H1 (cell line): ENCODE data around the gene RGL2. TPM values are rescaled to one million over a fixed set of nuclear protein-coding genes. Genes with fewer than 3 reads are reported as not detected.
A peak's percentile ranks its signal among the peaks of the same experiment; 100 is the strongest.

Experiments
- CTCF ChIA-PET: fragments of 300-600 bp; sonication (Branson Sonifier 250); formaldehyde crosslinking; loops from one replicate; lab custom pipeline; 2021; ENCODE audit not compliant: partially characterized antibody; lab: Charles Lee
- POLR2A ChIA-PET: fragments of 300-600 bp; sonication (Branson Sonifier 250); formaldehyde crosslinking; loops from one replicate; lab custom pipeline; 2021; ENCODE audit warnings: inconsistent platforms; ENCODE audit not compliant: partially characterized antibody; lab: Charles Lee
- DNase-seq, 2 experiments: peaks; one replicate each; pipeline versions ENCODE4 v3.0.0 to v3.0.0-alpha.2; 2010 to 2022; ENCODE audit warnings: low spot score in 2 of 2, low read depth in 1 of 2, mixed read lengths in 1 of 2
- FAIRE-seq: peaks from 2 replicates; lab custom pipeline; 2011; peaks lifted over from hg19 to GRCh38; lab: Jason Lieb, UNC
- H2AFZ ChIP-seq: 2 replicates; pipeline ENCODE4 v1.8.1; 2012; ENCODE audit warnings: low read length, inconsistent platforms
- H2AK5ac ChIP-seq: 2 replicates; pipeline ENCODE4 v1.6.1; 2013; ENCODE audit warnings: low read depth, low read length
- H2BK120ac ChIP-seq: replicated peaks from 2 replicates; pipeline ENCODE3; 2013; ENCODE audit warnings: low read depth, low read length, inconsistent platforms
- H2BK12ac ChIP-seq: 2 replicates; pipeline ENCODE4 v1.6.1; 2013; ENCODE audit warnings: low read depth, low read length
- H2BK15ac ChIP-seq: 2 replicates; pipeline ENCODE4 v1.6.1; 2013; ENCODE audit warnings: low read length
- H2BK20ac ChIP-seq: 2 replicates; pipeline ENCODE4 v1.6.1; 2013; ENCODE audit warnings: low read length
- H2BK5ac ChIP-seq: 2 replicates; pipeline ENCODE4 v1.6.1; 2013; ENCODE audit warnings: low read depth, low read length
- H3K14ac ChIP-seq: 2 replicates; pipeline ENCODE4 v1.6.1; 2013; ENCODE audit warnings: inconsistent platforms; ENCODE audit not compliant: insufficient read length
- H3K18ac ChIP-seq: 2 replicates; pipeline ENCODE4 v1.6.1; 2013; ENCODE audit warnings: low read length; ENCODE audit errors: extremely low read depth
- H3K23ac ChIP-seq: 2 replicates; pipeline ENCODE4 v1.6.1; 2013; ENCODE audit warnings: inconsistent platforms; ENCODE audit not compliant: insufficient read length
- H3K23me2 ChIP-seq: 2 replicates; pipeline ENCODE4 v1.6.1; 2013; ENCODE audit warnings: low read depth, low read length
- H3K27ac ChIP-seq: 2 replicates; pipeline ENCODE4 v1.6.1; 2011; ENCODE audit warnings: low read depth, low read length, inconsistent platforms
- H3K27me3 ChIP-seq, 4 experiments: replicated peaks in 1 of 4; 1 replicate in 1 of 4; 2 replicates in 3 of 4; pipeline versions ENCODE4 v1.6.1 to v1.8.1; 2011 to 2013; ENCODE audit warnings: low read length in 3 of 4, mild to moderate bottlenecking in 3 of 4, inconsistent platforms in 2 of 4, mixed read lengths in 2 of 4, moderate library complexity in 1 of 4; ENCODE audit not compliant: control insufficient read depth in 3 of 4, insufficient read depth in 3 of 4; ENCODE audit errors: extremely low read depth in 1 of 4
- H3K36me3 ChIP-seq, 4 experiments: 2 replicates each; pipeline versions ENCODE4 v1.6.1 to v1.8.1; 2011 to 2013; ENCODE audit warnings: mild to moderate bottlenecking in 4 of 4, low read length in 3 of 4, moderate library complexity in 2 of 4, control low read depth in 1 of 4, inconsistent platforms in 1 of 4; ENCODE audit not compliant: insufficient read depth in 4 of 4, control insufficient read depth in 2 of 4
- H3K4ac ChIP-seq: replicated peaks from 2 replicates; pipeline ENCODE3; 2013; ENCODE audit warnings: low read length, low read depth, mixed read lengths, inconsistent platforms; ENCODE audit not compliant: insufficient read length
- H3K4me1 ChIP-seq, 4 experiments: replicated peaks in 1 of 4; 1 replicate in 1 of 4; 2 replicates in 3 of 4; pipeline versions ENCODE4 v1.6.1 to v1.8.1; 2011 to 2013; ENCODE audit warnings: low read length in 3 of 4, inconsistent platforms in 2 of 4, mixed read lengths in 1 of 4; ENCODE audit not compliant: insufficient read depth in 4 of 4, control insufficient read depth in 3 of 4
- H3K4me2 ChIP-seq, 2 experiments: 2 replicates each; pipeline versions ENCODE4 v1.6.1 to v1.8.1; 2011 to 2013; ENCODE audit warnings: low read depth in 2 of 2, low read length in 2 of 2, control low read depth in 1 of 2, inconsistent platforms in 1 of 2, mild to moderate bottlenecking in 1 of 2; ENCODE audit not compliant: insufficient read depth in 1 of 2
- H3K4me3 ChIP-seq, 4 experiments: fragments of 200-600, 300-600 bp in 1 of 4; sonication (generic), shearing (Covaris generic), sonication (Bioruptor Twin) in 1 of 4; 2 replicates each; pipeline versions ENCODE4 v1.5.1 to v1.8.1; 2011 to 2016; ENCODE audit warnings: low read length in 4 of 4, low read depth in 3 of 4, control low read depth in 2 of 4, inconsistent platforms in 2 of 4, mild to moderate bottlenecking in 2 of 4, mixed read lengths in 1 of 4, moderate library complexity in 1 of 4; ENCODE audit not compliant: insufficient read depth in 2 of 4; ENCODE audit errors: extremely low read depth in 1 of 4
- H3K56ac ChIP-seq: replicated peaks from 2 replicates; pipeline ENCODE3; 2013; ENCODE audit warnings: low read depth, mild to moderate bottlenecking, mixed read lengths, low read length, inconsistent platforms; ENCODE audit not compliant: insufficient read length
- H3K79me1 ChIP-seq: 2 replicates; pipeline ENCODE4 v1.6.1; 2013; ENCODE audit warnings: low read depth, low read length, control low read depth
- H3K79me2 ChIP-seq, 2 experiments: 2 replicates each; pipeline versions ENCODE4 v1.6.1 to v1.8.1; 2012 to 2013; ENCODE audit warnings: low read length in 2 of 2, mild to moderate bottlenecking in 2 of 2, inconsistent platforms in 1 of 2; ENCODE audit not compliant: insufficient read depth in 2 of 2, control insufficient read depth in 1 of 2
- H3K9ac ChIP-seq, 4 experiments: replicated peaks in 1 of 4; 1 replicate in 1 of 4; 2 replicates in 3 of 4; pipeline versions ENCODE4 v1.6.1 to v1.8.1; 2011 to 2013; ENCODE audit warnings: low read depth in 3 of 4, low read length in 3 of 4, control low read depth in 2 of 4, mild to moderate bottlenecking in 2 of 4, moderate library complexity in 2 of 4, inconsistent platforms in 1 of 4; ENCODE audit errors: extremely low read depth in 1 of 4
- H3K9me3 ChIP-seq, 2 experiments: 2 replicates each; pipeline versions ENCODE4 v1.6.1 to v1.8.1; 2012 to 2013; ENCODE audit warnings: mild to moderate bottlenecking in 2 of 2, moderate library complexity in 2 of 2, control low read depth in 1 of 2, inconsistent platforms in 1 of 2, low read depth in 1 of 2, low read length in 1 of 2, mixed read lengths in 1 of 2; ENCODE audit not compliant: insufficient read depth in 2 of 2
- H4K20me1 ChIP-seq, 2 experiments: replicated peaks in 1 of 2; 2 replicates each; pipeline versions ENCODE3 to v1.8.1; 2011 to 2013; ENCODE audit warnings: inconsistent platforms in 2 of 2, low read length in 2 of 2, mild to moderate bottlenecking in 1 of 2; ENCODE audit not compliant: insufficient read depth in 2 of 2, control insufficient read depth in 1 of 2
- H4K5ac ChIP-seq: 2 replicates; pipeline ENCODE4 v1.6.1; 2013; ENCODE audit warnings: low read length, low read depth, mixed read lengths, inconsistent platforms; ENCODE audit not compliant: insufficient read length
- H4K8ac ChIP-seq: 2 replicates; pipeline ENCODE4 v1.8.0; 2013; ENCODE audit warnings: mild to moderate bottlenecking, moderate library complexity, low read length, inconsistent platforms; ENCODE audit not compliant: insufficient read depth; ENCODE audit errors: extremely low read depth
- H4K91ac ChIP-seq: replicated peaks from 2 replicates; pipeline ENCODE3; 2013; ENCODE audit warnings: low read length, mixed read lengths, inconsistent platforms; ENCODE audit not compliant: insufficient read length
- GTF2F1 ChIP-seq: IDR thresholded peaks from 2 replicates; pipeline ENCODE4 v1.6.1; 2012; ENCODE audit warnings: low read depth, low read length, improper control_type of control experiment, borderline replicate concordance
- SIN3A ChIP-seq, 2 experiments: IDR thresholded peaks in 1 of 2; conservative IDR thresholded peaks in 1 of 2; 2 replicates each; pipeline ENCODE4 v1.6.1; 2011 to 2012; ENCODE audit warnings: low read length in 2 of 2, improper control_type of control experiment in 1 of 2, low read depth in 1 of 2, mild to moderate bottlenecking in 1 of 2
- WGBS, 2 experiments: shearing (Covaris generic) in 1 of 2; methylation state at CpG; one replicate each; pipeline versions ENCODE4 v1.1.6 to v1.1.7; 2013 to 2015; ENCODE audit warnings: low lambda C conversion rate in 2 of 2, mixed read lengths in 2 of 2, inconsistent platforms in 1 of 2, low coverage in 1 of 2, missing lambda C conversion rate in 1 of 2; ENCODE audit not compliant: insufficient replicate concordance in 2 of 2, insufficient coverage in 1 of 2, insufficient read length in 1 of 2; ENCODE audit errors: extremely low coverage in 1 of 2, missing lambda C conversion rate in 1 of 2; 5-methylcytosine and 5-hydroxymethylcytosine counted together
- polyA plus RNA-seq, 7 experiments: library from polyadenylated mRNA; depleted of rRNA in 3 of 7; stranded (reverse) in 5 of 7; unstranded in 2 of 7; fragments of >200 nt in 5 of 7; fragments of 200-250 nt in 2 of 7; gene quantifications; 1 replicate in 5 of 7; 2 replicates in 1 of 7; 4 replicates in 1 of 7; pipeline versions ENCODE4 v1.2.1 to v1.2.3, GENCODE V29; 2011 to 2013; ENCODE audit warnings: missing spikeins in 2 of 7, mixed read lengths in 2 of 7
- total RNA-seq: library from RNA; stranded (reverse); fragmentation: NEBNext Ultra II Directional; extraction: Animal tissue kit (Norgen Biotek cat#: 25700); gene quantifications from 2 replicates; pipeline ENCODE4 v1.2.1, GENCODE V29; 2021

RGL2 gene
- total and polyA plus RNA-seq, 2 of the 8 experiments (the other 6 are each of a cell fraction or from before 2014, with no cell fraction given) = 58.1 to 80.3 TPM

DNA sequence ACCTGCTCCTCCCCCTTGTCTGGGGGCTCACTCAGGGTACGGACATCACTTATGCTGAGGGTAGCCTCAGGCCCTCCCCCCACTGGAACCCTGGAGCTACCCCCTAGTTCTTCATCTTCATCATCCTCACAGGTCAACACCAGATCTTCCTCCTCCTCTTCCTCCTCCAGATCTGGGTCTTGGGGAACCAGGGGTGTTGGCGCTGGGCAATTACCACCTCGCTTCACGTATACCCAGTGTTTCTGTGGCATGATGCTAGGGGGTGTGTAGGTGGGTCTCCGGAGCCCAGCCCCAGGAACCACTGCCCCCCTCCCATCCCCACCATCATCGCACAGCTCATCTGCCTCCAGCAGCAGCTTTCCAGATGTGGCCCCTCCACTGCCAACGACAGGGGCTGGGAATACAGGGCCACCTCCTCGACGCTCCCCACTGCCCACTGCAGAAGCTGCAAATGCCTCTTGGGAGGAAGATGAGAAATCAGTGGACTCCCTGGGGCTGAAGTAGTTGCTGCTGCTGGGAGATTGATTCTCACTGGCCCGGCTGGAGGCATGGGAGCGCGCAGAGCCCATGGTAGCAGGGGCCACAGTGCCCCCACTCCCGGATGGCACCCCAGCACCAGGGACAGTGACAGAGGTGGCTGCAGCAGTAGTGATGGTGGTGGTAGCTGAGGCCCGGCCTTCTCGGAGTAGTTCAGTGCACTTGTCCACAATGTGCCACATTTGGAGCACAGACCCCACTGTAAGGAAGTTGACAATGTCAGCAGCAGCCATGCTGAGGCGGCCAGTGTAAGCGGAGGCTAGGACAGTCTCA is 17.3 kb upstream of the RGL2 start:
- no peak overlapping the region for H3K4me3 ChIP-seq
- no peak overlapping the region for H3K27ac ChIP-seq
- H2BK12ac ChIP-seq = peak overlapping the region; percentile 23; the same call in 1 of the 2 replicates
- H3K18ac ChIP-seq = no peak overlapping the region
- peaks cover 0 to 28% (median 17%) of the 10 kb centered on the region in 4 experiments; a peak in 6 of 7 replicates for H3K4me1 ChIP-seq
- no peak overlapping the region for H2BK120ac ChIP-seq
- no peaks in the 10 kb centered on the region; the same call in 1 of the 2 replicates for H3K79me1 ChIP-seq
- no peak overlapping the region for H4K91ac ChIP-seq
- POLR2A ChIA-PET = interaction anchor here (0.6 to 6.3 kb wide), 8 partner anchors 15 to 426 kb away, joined by 3 to 30 read pairs (median 4); partner anchors contain the start of genes B3GALT4, RPS18 and VPS52
- H3K56ac ChIP-seq = no peak overlapping the region
- no peak overlapping the region for H2BK20ac ChIP-seq
- H3K9ac ChIP-seq = no peak overlapping the region
- no peak overlapping the region; the same call in 1 of the 2 replicates for H2BK15ac ChIP-seq
- peaks cover 0 to 17% of the 10 kb centered on the region in 2 experiments; a peak in 1 of 4 replicates for H3K79me2 ChIP-seq
- TF ChIP-seq SIN3A (conservative IDR thresholded peaks at IDR 0.05 in 1 of 2, IDR thresholded peaks at IDR 0.05 in 1 of 2; ENCODE audit: low read depth in 1 of 2, low read length in 2 of 2) (0 out of 4 replicates have a peak, but pooled peaks of 1 of the 2 experiments have one; percentile 4), GTF2F1 (no peak)
- no peak overlapping the region for H2AFZ ChIP-seq
- H3K4me2 ChIP-seq = peak overlapping the region in 1 of 2 experiments; percentile 95; a peak in 1 of 4 replicates
- H2AK5ac ChIP-seq = peak overlapping the region; percentile 88; the same call in 1 of the 2 replicates
- FAIRE-seq = no peak
- H3K27me3 ChIP-seq = no peaks in the 10 kb centered on the region
- no peaks in the 10 kb centered on the region for H3K9me3 ChIP-seq
- H4K8ac ChIP-seq = no peak overlapping the region
- 86% methylated on average over 17 of the region's 17 CpGs; no CpG with 5 or more reads in 1 of the 2 experiments for WGBS, 2 experiments
- no peak overlapping the region for H3K4ac ChIP-seq
- no peak overlapping the region for H4K5ac ChIP-seq
- H3K23ac ChIP-seq = no peak overlapping the region
- DNase-seq = no peak
- CTCF ChIA-PET = interaction anchor here (1.0 to 2.7 kb wide), 3 partner anchors 17 to 36 kb away, joined by 3 to 8 read pairs (median 3); partner anchors contain the start of gene RGL2
- peaks cover 8 to 27% (median 21%) of the 10 kb centered on the region in 4 experiments; a peak in 7 of 8 replicates for H3K36me3 ChIP-seq
- H2BK5ac ChIP-seq = peak overlapping the region; percentile 68; the same call in 1 of the 2 replicates
- H3K23me2 ChIP-seq = peaks cover 26% of the 10 kb centered on the region
- peaks cover 0 to 5% of the 10 kb centered on the region in 2 experiments for H4K20me1 ChIP-seq
- no peak overlapping the region for H3K14ac ChIP-seq
